ENCODE data around the gene CAPN11.
A peak's percentile ranks its signal among the peaks of the same experiment; 100 is the strongest.

CAPN11 gene

DNA sequence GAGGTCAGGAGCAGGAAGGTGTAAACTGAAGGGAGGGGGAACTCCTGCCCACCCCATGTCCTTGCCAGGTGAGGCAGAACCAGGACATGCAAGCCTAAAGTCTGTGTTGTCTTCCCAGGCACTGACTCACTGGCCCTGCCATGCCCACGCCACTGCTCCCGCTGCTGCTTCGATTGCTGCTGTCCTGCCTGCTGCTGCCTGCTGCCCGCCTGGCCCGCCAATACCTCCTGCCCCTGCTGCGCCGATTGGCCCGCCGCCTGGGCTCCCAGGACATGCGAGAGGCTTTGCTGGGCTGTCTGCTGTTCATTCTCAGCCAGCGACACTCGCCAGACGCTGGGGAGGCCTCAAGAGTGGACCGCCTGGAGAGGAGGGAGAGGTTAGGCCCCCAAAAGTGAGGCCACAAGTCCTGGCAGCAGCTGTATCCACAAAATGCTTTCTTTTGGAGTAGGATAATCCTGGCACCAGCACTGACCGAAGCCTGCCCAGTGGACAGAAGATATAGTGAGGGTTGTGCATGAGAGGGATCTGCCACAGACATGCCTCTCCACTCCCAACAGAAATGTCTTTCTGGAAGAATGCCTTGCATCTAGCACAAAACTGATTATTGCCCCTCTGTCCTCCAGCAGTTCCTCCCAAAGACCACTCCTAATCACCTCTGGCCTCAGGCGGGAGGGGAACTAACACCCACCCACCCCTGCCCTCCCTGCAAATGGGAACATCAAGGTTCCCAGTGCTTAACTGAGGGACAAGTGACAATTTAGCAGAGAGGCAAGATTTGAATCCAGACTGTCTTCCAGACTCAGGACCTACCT lies 58.9 kb downstream of the CAPN11 start:
- no peak for DNase-seq

GRCh38 chr6:44219053-44219814 lies 60.6 kb downstream of the CAPN11 start:
- peak in 1 of 2 experiments; percentile 24 for DNase-seq

GRCh38 chr6:44219815-44220784 lies 61.5 kb downstream of the CAPN11 start:
- DNase-seq, result no peak

DNA sequence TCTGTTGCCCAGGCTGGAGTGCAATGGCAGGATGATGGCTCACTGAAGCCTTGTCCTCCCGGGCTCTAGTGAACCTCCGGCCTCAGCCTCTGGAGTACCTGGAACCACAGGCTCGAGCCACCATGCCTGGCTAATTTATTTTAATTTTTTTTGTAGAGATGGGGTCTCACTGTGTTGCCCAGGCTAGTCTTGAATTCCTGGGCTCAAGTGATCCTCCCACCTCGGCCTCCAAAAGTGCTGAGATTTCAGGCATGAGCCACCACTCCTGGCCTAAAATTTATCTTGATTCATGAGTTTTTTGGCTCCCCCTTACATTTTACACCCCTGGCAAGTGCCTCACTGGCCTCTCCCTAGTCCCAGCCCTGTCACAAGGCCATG lies 62.3 kb downstream of the CAPN11 start:
- DNase-seq, result no peak

DNA sequence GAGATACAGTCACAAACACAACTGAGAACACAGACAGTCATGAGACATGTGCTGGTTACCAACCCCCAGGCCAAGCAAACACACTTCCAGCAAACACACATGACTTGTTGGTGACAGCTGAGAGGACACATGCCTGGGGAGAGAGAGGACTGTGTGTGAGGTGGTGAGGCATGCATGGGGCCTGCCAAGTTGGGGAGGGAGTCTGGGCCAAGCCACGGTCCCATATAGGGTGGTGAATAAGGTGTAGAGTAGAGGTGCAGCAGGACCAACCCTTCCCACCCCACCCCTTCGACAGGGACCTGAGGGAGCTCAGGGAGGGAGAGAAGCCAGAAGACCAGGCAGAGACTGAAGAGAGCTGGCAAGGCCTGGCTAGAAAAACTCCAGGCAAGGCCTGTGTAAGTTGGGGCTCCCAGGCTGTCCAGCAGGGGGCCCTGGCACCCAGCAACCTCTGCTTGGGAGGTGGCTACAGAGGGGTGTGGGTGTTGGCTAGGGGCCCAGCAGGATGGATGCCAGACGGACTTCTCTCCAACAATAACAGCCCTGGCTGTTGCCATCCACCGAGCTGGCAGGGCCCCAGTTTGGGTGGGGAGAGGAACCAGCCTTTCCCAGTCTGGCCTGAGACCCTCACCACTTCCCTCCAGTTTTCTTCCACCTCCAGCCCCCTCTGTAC lies 62.8 kb downstream of the CAPN11 start:
- DNase-seq, result no peak

DNA sequence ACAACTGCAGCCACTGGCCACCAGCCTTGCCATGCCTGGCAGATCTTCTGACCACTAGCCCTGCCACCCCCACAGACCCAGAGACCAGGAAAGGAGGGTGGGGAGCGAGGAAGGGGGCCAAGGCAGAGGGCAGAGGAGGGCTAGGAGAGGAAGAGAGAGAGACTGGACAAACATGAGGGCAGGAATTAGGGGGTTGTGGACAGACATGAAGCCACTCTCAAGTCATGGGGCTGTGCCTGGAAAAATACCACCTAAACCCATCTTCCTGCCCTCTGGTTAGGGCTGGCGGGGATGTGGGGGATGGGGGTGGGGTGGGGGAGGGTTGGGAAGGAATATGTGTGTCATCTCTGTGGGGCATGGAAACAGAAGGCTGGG lies 63.3 kb downstream of the CAPN11 start:
- DNase-seq, result no peak

DNA sequence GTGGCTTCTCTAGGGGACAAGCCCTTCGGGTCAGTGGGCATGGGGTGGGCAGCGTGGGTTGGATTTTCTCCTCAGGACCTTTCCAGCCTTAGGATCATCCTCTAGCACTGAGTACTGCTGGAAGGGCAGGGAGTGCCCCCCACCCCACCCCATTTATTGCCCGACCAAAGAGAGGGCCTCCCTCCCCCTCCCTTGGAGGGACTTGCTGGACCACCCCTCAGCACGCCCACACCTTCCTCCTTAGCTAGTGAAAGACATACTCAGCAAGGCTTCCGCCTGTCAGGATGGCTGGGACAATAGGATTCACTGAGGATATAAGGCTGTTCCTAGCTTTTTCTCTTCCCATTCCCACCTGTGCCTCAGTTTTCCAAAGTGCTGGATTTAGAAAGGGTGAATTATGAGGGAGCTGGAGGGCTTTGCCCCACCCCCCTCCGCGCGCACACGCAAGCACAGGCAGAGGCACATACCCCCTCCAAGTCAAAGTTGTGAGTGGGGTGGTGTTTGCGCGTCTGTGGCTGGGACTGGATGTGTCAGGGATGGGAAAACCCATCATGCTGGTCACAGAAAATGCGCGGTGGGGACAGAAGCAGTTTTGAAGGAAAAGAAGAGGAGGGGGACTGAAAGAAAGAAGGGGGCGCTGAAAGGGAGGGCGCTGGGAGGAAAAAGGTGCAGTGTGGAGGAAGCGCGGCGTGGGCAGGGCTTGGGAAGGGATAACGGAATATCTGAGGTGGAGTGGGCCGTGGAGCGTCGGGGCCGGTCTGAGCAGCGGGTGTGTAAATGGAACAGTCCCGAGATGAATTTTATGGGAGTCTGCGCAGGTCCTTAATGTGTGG lies 64.1 kb downstream of the CAPN11 start:
- no peak for DNase-seq

DNA sequence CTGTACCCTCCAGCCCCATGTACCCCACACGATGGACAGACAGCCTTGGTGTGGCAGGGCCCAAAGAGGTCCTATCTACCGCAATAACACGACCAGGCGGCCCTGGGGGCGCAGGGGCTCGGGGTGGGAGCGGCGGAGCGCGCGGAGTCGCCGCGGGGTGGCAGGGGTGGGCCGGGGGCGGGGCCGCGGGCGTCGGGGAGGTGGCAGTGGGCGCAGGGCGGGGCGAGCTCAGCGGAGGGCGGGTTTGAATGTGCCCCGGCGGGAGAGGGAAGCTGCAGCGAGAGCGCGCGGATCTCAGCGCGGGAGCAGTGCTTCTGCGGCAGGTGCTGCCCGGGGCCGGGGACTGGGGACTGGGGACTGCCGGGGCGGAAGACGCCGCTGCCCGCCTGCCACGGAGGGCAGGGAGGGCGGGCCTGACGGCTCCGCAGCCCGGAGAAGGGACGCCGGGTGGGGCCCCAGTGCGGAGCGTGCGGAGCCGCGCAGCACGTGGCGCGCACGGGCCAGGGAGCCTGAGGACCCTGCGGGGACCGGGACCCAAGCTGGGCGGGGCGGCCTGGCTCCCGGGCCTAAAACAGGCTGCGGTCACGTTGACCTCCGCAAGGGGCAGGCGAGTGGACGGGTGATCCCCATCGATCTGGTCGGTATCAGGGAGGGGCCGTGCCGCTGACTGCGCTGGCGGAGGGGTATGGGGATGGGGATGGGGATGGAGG lies 64.9 kb downstream of the CAPN11 start, which contains the start of gene SLC29A1:
Gene SLC29A1 (plus strand): TSS at position 277 of the 710 bp plus-strand sequence. CDS start 3,719 bp downstream, outside the sequence.
- peak in 1 of 2 experiments; percentile 57 for DNase-seq

DNA sequence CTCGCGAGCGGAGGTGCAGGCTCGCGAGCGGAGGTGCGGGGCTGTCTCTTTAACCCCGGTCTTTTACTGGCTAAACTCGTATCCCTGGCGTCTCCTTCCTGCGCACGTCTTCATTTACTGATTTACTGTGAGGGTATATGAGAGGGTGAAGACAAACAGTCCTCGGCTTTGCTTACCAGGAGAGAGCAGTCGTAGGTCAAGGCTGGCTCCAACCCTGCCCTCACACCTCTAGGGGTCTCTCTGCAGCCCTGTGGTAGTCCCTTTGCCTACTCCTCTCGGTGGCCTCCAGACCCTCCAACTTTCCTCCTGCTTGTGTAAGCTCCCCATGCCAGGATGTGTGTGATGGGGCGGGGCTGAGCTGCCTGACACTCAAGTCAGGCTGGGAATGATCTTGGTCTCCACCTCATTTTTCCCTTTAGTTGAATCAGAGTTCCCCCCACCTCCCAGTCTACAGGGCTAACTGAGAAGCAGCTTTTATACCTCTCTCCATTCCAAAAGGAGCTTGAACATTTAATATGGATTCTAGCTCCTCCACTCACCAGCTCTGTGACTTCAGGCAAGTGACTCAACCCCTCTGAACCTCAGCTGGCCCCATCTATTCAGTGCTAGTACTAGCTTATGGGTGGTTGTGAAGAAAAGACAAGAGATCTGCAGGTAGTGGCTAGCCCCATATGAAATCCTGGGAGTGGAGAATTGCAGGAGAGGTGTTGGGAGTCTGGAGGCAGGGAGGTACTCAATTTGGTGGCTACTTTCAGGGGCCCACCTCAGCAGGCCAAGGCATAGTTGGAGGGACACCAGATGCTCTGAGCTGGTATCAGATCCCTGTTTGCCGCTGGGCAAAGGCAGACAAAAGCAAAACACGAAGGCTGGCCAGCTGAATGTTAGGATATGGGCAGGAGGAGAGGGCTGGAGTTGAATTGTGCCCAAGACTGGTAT lies 65.7 kb downstream of the CAPN11 start:
- DNase-seq, result no peak

DNA sequence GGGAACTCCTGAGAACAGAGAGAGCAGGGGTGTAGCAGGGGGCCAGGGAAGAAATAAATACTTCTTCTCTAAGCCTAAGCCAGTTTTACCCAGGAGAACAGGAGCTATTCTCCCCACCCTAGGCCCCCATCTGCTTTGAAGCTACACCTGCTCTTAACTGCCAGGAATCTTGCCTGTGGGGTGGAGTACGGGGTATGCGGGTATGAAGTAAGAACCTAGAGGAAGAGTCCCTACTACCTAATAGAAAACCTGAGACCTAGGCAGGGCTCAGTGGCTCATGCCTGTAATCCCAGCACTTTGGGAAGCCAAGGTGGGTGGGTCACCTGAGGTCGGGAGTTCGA lies 66.3 kb downstream of the CAPN11 start:
- no peak for DNase-seq

- no peak for DNase-seq
Measured at GRCh38 chr6:44225579-44226325, 67.1 kb downstream of the CAPN11 start.

- DNase-seq, result no peak
Measured at GRCh38 chr6:44226368-44227147, 67.9 kb downstream of the CAPN11 start.

DNA sequence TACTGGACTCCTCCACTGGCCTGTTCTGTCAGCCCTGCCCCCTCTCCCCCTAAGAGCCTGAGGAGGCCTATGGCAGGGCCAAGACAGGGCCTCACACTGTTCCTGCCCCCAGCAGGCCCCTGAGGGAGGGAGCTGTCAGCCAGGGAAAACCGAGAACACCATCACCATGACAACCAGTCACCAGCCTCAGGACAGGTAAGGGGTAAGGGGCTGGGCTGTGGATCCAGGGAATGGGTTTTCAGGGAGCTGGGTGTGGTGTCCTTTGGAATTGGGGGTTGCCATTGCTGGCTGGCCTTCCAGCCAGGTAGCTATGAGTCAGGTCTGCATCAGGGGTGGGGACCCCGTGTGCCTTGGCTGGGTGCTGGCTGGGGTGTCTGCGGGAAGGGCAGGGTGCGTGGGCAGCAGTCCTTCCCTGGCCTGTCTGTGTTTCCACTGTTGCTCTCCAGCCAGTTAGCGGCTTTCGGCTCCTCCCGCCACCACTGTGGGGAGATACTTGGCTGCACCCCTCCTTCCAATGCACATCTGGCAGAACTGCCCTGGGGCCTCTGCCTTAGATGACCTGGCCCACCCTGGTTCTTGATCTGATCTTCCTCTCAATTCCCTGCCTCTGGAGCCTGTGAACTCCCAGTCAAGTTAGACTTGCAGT lies 68.7 kb downstream of the CAPN11 start:
- DNase-seq, result no peak

- DNase-seq, result no peak
Measured at GRCh38 chr6:44228031-44228430, 69.4 kb downstream of the CAPN11 start.

DNA sequence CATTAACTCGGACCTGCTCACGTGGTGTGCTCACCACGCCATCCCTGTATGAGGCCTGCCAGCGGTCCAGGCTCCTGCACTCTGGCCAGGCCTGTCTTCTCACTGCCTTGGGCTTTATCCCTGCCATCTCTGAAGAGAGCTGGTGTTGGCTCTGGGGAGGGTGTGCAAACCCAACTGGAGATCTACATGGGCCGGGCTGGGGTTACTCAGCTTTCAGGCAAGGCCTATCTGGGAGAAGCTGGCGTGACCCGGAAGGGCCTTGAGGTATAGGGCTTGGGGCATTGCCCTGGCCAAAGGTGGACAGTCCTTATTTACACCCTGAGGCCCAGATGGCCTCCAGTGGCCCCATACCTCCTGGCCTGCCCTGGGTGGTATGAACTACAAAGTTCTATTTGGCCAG lies 69.8 kb downstream of the CAPN11 start:
- DNase-seq, result no peak

GRCh38 chr6:44228836-44229235 lies 70.2 kb downstream of the CAPN11 start:
- DNase-seq, result no peak

DNA sequence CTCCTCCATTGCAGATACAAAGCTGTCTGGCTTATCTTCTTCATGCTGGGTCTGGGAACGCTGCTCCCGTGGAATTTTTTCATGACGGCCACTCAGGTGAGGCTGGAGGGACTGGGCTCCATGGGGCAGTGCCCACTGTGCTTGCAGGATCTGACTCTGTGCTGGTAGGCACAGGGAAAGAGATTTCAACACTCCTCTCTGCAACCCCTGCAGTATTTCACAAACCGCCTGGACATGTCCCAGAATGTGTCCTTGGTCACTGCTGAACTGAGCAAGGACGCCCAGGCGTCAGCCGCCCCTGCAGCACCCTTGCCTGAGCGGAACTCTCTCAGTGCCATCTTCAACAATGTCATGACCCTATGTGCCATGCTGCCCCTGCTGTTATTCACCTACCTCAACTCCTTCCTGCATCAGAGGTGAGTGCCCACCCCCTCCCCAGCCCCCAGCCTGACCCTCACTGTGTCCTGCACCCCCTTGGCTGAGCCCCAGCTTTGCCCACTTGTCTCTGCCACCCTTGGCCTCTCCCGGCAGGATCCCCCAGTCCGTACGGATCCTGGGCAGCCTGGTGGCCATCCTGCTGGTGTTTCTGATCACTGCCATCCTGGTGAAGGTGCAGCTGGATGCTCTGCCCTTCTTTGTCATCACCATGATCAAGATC lies 70.9 kb downstream of the CAPN11 start:
- DNase-seq, result no peak
